HG02884 (cell line): Measurements from ENCODE around the gene PHTF2.
"Not testable (repeated sequence)": the region's sequence is repeated elsewhere in the genome, so short reads cannot be mapped to it uniquely, and the experiment has no call there.

ENCODE experiments used
- ATAC-seq: cut with Tn5 transposase; IDR thresholded peaks from one replicate; pipeline ENCODE4 v1.9.1; 2021; ENCODE audit warnings: mild to moderate bottlenecking, moderate library complexity; ENCODE audit not compliant: unreplicated experiment

PHTF2 gene

GRCh38 chr7:77983973-77984372, 185.4 kb downstream of the PHTF2 start:
- no peak for ATAC-seq

- ATAC-seq: no peak
Observed at GRCh38 chr7:77985232-77985973, 186.8 kb downstream of the PHTF2 start.

GRCh38 chr7:77985974-77986339, 187.4 kb downstream of the PHTF2 start:
- no peak for ATAC-seq

GRCh38 chr7:77989981-77990566, 191.5 kb downstream of the PHTF2 start:
- no peak for ATAC-seq

- ATAC-seq: no peak
Observed at GRCh38 chr7:77991656-77992055, 193.1 kb downstream of the PHTF2 start.

GRCh38 chr7:77993838-77994237, 195.3 kb downstream of the PHTF2 start:
- ATAC-seq: no peak

GRCh38 chr7:77995717-77996116, 197.1 kb downstream of the PHTF2 start:
- ATAC-seq: no peak

GRCh38 chr7:77999168-77999567, 200.6 kb downstream of the PHTF2 start:
- not testable (repeated sequence) for ATAC-seq

- ATAC-seq: no peak
Observed at GRCh38 chr7:78002021-78002420, 203.4 kb downstream of the PHTF2 start.

GRCh38 chr7:78002715-78003114, 204.1 kb downstream of the PHTF2 start:
- no peak for ATAC-seq

- ATAC-seq: no peak
Observed at GRCh38 chr7:78006063-78006755, 207.6 kb downstream of the PHTF2 start.
